Thyroid gland (tissue), 4 donors: ENCODE measurements around the gene SMIM23. TPM values are rescaled to one million over a fixed set of nuclear protein-coding genes. Genes with fewer than 3 reads are reported as not detected.

Experiments
- DNase-seq, 2 donors: peaks; one replicate each; pipeline ENCODE4 v3.0.0-alpha.2; 2019
- H3K27ac ChIP-seq, 3 donors: fragments of 200-600 bp; sonication (generic); 1 replicate in 2 of 3; 2 replicates in 1 of 3; pipeline ENCODE4 v1.5.1; 2016 to 2019; ENCODE audit warnings: mild to moderate bottlenecking in 1 of 3, moderate library complexity in 1 of 3
- H3K27me3 ChIP-seq: fragments of 200-600 bp; sonication (generic); one replicate; pipeline ENCODE4 v1.5.1; 2019
- H3K36me3 ChIP-seq, 2 donors: fragments of 200-600 bp; sonication (generic); one replicate each; pipeline ENCODE4 v1.5.1; 2016 to 2019
- H3K4me1 ChIP-seq, 2 donors: fragments of 200-600 bp; sonication (generic); one replicate each; pipeline ENCODE4 v1.5.1; 2017 to 2019
- H3K4me3 ChIP-seq, 3 donors: fragments of 200-600 bp; sonication (generic); replicated peaks in 1 of 3; 1 replicate in 2 of 3; 2 replicates in 1 of 3; pipeline ENCODE4 v1.5.1; 2016; ENCODE audit warnings: mild to moderate bottlenecking in 1 of 3
- H3K9me3 ChIP-seq: fragments of 200-600 bp; sonication (generic); one replicate; pipeline ENCODE4 v1.5.1; 2017
- CTCF ChIP-seq, 6 experiments: fragments of 200-600 bp in 3 of 6; fragments of 450-650 bp in 3 of 6; sonication (generic) in 3 of 6; IDR thresholded peaks; one replicate each; pipeline ENCODE4 v1.5.1; 2016 to 2019; ENCODE audit warnings: antibody characterized with exemption in 6 of 6, mild to moderate bottlenecking in 2 of 6, inconsistent platforms in 1 of 6, moderate library complexity in 1 of 6
- POLR2A ChIP-seq, 2 donors: fragments of 450-650 bp; IDR thresholded peaks; one replicate each; pipeline ENCODE4 v1.6.1; 2017; ENCODE audit warnings: antibody characterized with exemption in 2 of 2, mild to moderate bottlenecking in 2 of 2, moderate library complexity in 1 of 2
- WGBS, 2 donors: methylation state at CpG; one replicate each; pipeline ENCODE4 v1.1.5; 2017; 5-methylcytosine and 5-hydroxymethylcytosine counted together
- intact Hi-C: fragments of 100-400 bp; cut with DNase I; formaldehyde crosslinking; loops from one replicate; pipeline ENCODE4 v1.15.1; 2023
- total RNA-seq, 4 donors: library from RNA; depleted of rRNA; stranded (reverse); fragments of >200 nt; gene quantifications; one replicate each; pipeline ENCODE4 v1.2.3, GENCODE V29; 2016

SMIM23 gene
- total RNA-seq, 4 donors from 2014 or later = not detected

GRCh38 chr5:171840066-171840465 lies 54.4 kb downstream of the SMIM23 start:
- Histone ChIP-seq H3K36me3 (no peaks in the 10 kb centered on the region), H3K4me1 (no peaks in the 10 kb centered on the region), H3K27ac (no peak overlapping the region), H3K4me3 (no peak overlapping the region), H3K9me3 (no peaks in the 10 kb centered on the region), H3K27me3 (no peaks in the 10 kb centered on the region)
- DNase-seq = no peak
- no peak for TF ChIP-seq CTCF (IDR thresholded peaks at IDR 0.05)
- TF ChIP-seq POLR2A (IDR thresholded peaks at IDR 0.05) = no peak
- 50% methylated on average over 2 of the region's 2 CpGs; no CpG with 5 or more reads in 1 of the 2 donors for WGBS, 2 donors
- intact Hi-C loops = no loop called here

Other genes with a start within 250 kb of the SMIM23 start
- 10 to 100 TPM; 61.3 to 76.6 (median 70.2) TPM for gene FBXW11, start 220.8 kb downstream of the SMIM23 start, total RNA-seq